HCT116 (cell line): ENCODE measurements around the gene GRIA1. TPM values are rescaled to one million over a fixed set of nuclear protein-coding genes. Genes with fewer than 3 reads are reported as not detected.

ENCODE experiments used
- ATAC-seq: fragments of 200-7000 bp; cut with Tn5 transposase; 2 replicates; pipeline ENCODE4 v1.9.1; 2020; ENCODE audit warnings: mild to moderate bottlenecking, moderate library complexity
- BruUV-seq: library from RNA; stranded (reverse); fragments of 400-500 nt; replicated peaks from 2 replicates; lab custom pipeline; 2021; lab: Mats Ljungman, UMichigan
- CTCF ChIA-PET: fragments of 300-600 bp; sonication (Branson Sonifier 250); formaldehyde crosslinking; loops from one replicate; lab custom pipeline; 2021; ENCODE audit warnings: antibody characterized with exemption; lab: Charles Lee
- POLR2A ChIA-PET: fragments of 300-600, 350-600 bp; sonication (Branson Sonifier 250); formaldehyde crosslinking; loops from one replicate; lab custom pipeline; 2021; ENCODE audit warnings: antibody characterized with exemption; lab: Charles Lee
- RAD21 ChIA-PET, 2 experiments: fragments of 300-600 bp; sonication (Branson Sonifier 250); formaldehyde crosslinking; loops; one replicate each; lab custom pipeline; 2023; ENCODE audit warnings: low total read pairs in 2 of 2; ENCODE audit not compliant: uncharacterized antibody in 2 of 2, unreplicated experiment in 2 of 2, low non-redundant PET in 1 of 2; lab: Charles Lee
- DNase-seq: peaks from one replicate; pipeline ENCODE4 v3.0.0-alpha.2; 2010; ENCODE audit warnings: low read depth, low spot score
- H2AFZ ChIP-seq: fragments of 200-600 bp; shearing (Covaris generic), sonication (generic); 2 replicates; pipeline ENCODE4 v1.6.1; 2017; ENCODE audit warnings: low read depth, mixed run types, mixed read lengths, antibody characterized with exemption, low read length; ENCODE audit not compliant: poor library complexity, severe bottlenecking
- H3K27ac ChIP-seq: 2 replicates; pipeline ENCODE4 v1.5.1; 2012; ENCODE audit warnings: low read depth, low read length
- H3K27me3 ChIP-seq: fragments of 200-600 bp; sonication (generic); 2 replicates; pipeline ENCODE4 v1.6.1; 2016; ENCODE audit warnings: mixed run types, low read length, mixed read lengths; ENCODE audit not compliant: insufficient read depth
- H3K36me3 ChIP-seq, 2 experiments: fragments of 200-500 bp in 1 of 2; fragments of 200-600 bp in 1 of 2; sonication (Bioruptor generic) in 1 of 2; sonication (generic) in 1 of 2; 2 replicates each; pipeline versions ENCODE4 v1.5.1 to v1.6.1; 2014 to 2016; ENCODE audit warnings: low read length in 2 of 2, inconsistent platforms in 1 of 2, mixed read lengths in 1 of 2, mixed run types in 1 of 2; ENCODE audit not compliant: insufficient read depth in 2 of 2, control insufficient read depth in 1 of 2
- H3K4me1 ChIP-seq, 2 experiments: fragments of 200-600 bp in 1 of 2; sonication (generic) in 1 of 2; 2 replicates each; pipeline versions ENCODE4 v1.5.1 to v1.6.1; 2012 to 2017; ENCODE audit warnings: low read length in 2 of 2, inconsistent platforms in 1 of 2, mild to moderate bottlenecking in 1 of 2, mixed read lengths in 1 of 2, mixed run types in 1 of 2, moderate library complexity in 1 of 2; ENCODE audit not compliant: insufficient read depth in 2 of 2, control insufficient read depth in 1 of 2
- H3K4me2 ChIP-seq: fragments of 200-600 bp; sonication (generic); 2 replicates; pipeline ENCODE4 v1.6.1; 2017; ENCODE audit warnings: mixed run types, low read length, mixed read lengths
- H3K4me3 ChIP-seq, 2 experiments: fragments of 200-600 bp in 1 of 2; sonication (generic) in 1 of 2; replicated peaks in 1 of 2; 2 replicates each; pipeline ENCODE4 v1.5.1; 2011 to 2016; ENCODE audit warnings: low read length in 2 of 2, control low read depth in 1 of 2, low read depth in 1 of 2, mild to moderate bottlenecking in 1 of 2, mixed read lengths in 1 of 2, mixed run types in 1 of 2
- H3K79me2 ChIP-seq: fragments of 200-600 bp; sonication (generic); 2 replicates; pipeline ENCODE4 v1.6.1; 2017; ENCODE audit warnings: mild to moderate bottlenecking, mixed run types, low read length, moderate library complexity, mixed read lengths; ENCODE audit not compliant: insufficient read depth
- H3K9ac ChIP-seq: fragments of 200-600 bp; sonication (generic); 2 replicates; pipeline ENCODE4 v1.6.1; 2016; ENCODE audit warnings: low read length, mixed read lengths
- H3K9me2 ChIP-seq: fragments of 200-600 bp; sonication (generic), shearing (Covaris generic); 2 replicates; pipeline ENCODE4 v1.6.1; 2017; ENCODE audit warnings: mixed run types, mild to moderate bottlenecking, moderate library complexity; ENCODE audit not compliant: insufficient read depth
- H3K9me3 ChIP-seq, 2 experiments: fragments of 200-500 bp in 1 of 2; fragments of 200-600 bp in 1 of 2; sonication (Bioruptor generic) in 1 of 2; sonication (generic) in 1 of 2; 2 replicates each; pipeline ENCODE4 v1.6.1; 2014 to 2017; ENCODE audit warnings: low read length in 2 of 2, mixed read lengths in 2 of 2, inconsistent platforms in 1 of 2, low read depth in 1 of 2, mild to moderate bottlenecking in 1 of 2, mixed run types in 1 of 2, moderate library complexity in 1 of 2; ENCODE audit not compliant: control insufficient read depth in 1 of 2, insufficient read depth in 1 of 2
- H4K20me1 ChIP-seq: fragments of 200-600 bp; sonication (generic), shearing (Covaris generic); 2 replicates; pipeline ENCODE4 v1.6.1; 2017; ENCODE audit warnings: mixed run types, mild to moderate bottlenecking, moderate library complexity; ENCODE audit not compliant: insufficient read depth
- ATF3 ChIP-seq: IDR thresholded peaks from 2 replicates; pipeline ENCODE4 v1.6.1; 2012
- CBX3 ChIP-seq: IDR thresholded peaks from 2 replicates; pipeline ENCODE4 v1.6.1; 2012; ENCODE audit warnings: low read depth
- CEBPB ChIP-seq: IDR thresholded peaks from 2 replicates; pipeline ENCODE4 v1.6.1; 2012; ENCODE audit warnings: low read depth
- ELF1 ChIP-seq: IDR thresholded peaks from 2 replicates; pipeline ENCODE4 v1.6.1; 2012; ENCODE audit warnings: low read depth, borderline replicate concordance
- EZH2phosphoT487 ChIP-seq: fragments of 200-600 bp; IDR thresholded peaks from 2 replicates; pipeline ENCODE4 v1.6.1; 2018; ENCODE audit warnings: antibody characterized with exemption, borderline replicate concordance
- FOSL1 ChIP-seq: IDR thresholded peaks from 2 replicates; pipeline ENCODE4 v1.6.1; 2012; ENCODE audit warnings: low read depth
- POLR2A ChIP-seq: IDR thresholded peaks from 2 replicates; pipeline ENCODE4 v1.7.0; 2011; ENCODE audit warnings: borderline replicate concordance; ENCODE audit not compliant: insufficient read depth, insufficient read length; ENCODE audit errors: extremely low read depth
- POLR2AphosphoS5 ChIP-seq: IDR thresholded peaks from 2 replicates; pipeline ENCODE4 v1.6.1; 2011; ENCODE audit warnings: mild to moderate bottlenecking, low read depth, low read length, moderate library complexity
- RAD21 ChIP-seq: IDR thresholded peaks from 2 replicates; pipeline ENCODE4 v1.6.1; 2012; ENCODE audit warnings: low read depth, mild to moderate bottlenecking
- SIN3A ChIP-seq: IDR thresholded peaks from 2 replicates; pipeline ENCODE4 v1.6.1; 2012; ENCODE audit warnings: low read depth
- SRF ChIP-seq: IDR thresholded peaks from 2 replicates; pipeline ENCODE4 v1.6.1; 2012; ENCODE audit warnings: low read depth
- ZBTB33 ChIP-seq: IDR thresholded peaks from 2 replicates; pipeline ENCODE4 v1.6.1; 2011; ENCODE audit warnings: mild to moderate bottlenecking, low read length, moderate library complexity; ENCODE audit not compliant: insufficient replicate concordance; ENCODE audit errors: extremely low read depth
- ZFX ChIP-seq: fragments of 450-650 bp; IDR thresholded peaks from 2 replicates; pipeline ENCODE4 v1.6.1; 2017
- intact Hi-C: fragments of 100-400 bp; cut with micrococcal nuclease; formaldehyde crosslinking; loops from 2 replicates; pipeline ENCODE4 v1.10.0; 2022
- total RNA-seq: library from RNA; stranded (reverse); gene quantifications from one replicate; pipeline ENCODE4 v1.2.1, GENCODE V29; 2021; ENCODE audit not compliant: unreplicated experiment

GRIA1 gene
- total RNA-seq, 1 experiment from 2014 or later: not detected

GRCh38 chr5:153530357-153531143 lies 40.1 kb downstream of the GRIA1 start:
- ChIA-PET RAD21 (interaction anchor here in 1 of 2 experiments (0.6 kb wide), 1 partner anchor 48 kb away, joined by 4 read pairs; no protein-coding TSS in a partner anchor), CTCF (no interaction called here), POLR2A (no interaction called here)
- H3K9ac ChIP-seq: no peak overlapping the region
- H3K79me2 ChIP-seq: no peaks in the 10 kb centered on the region
- intact Hi-C loops: no loop called here
- H4K20me1 ChIP-seq: no peaks in the 10 kb centered on the region
- H3K27me3 ChIP-seq: peaks cover 12% of the 10 kb centered on the region
- H3K4me3 ChIP-seq: no peak overlapping the region
- H3K9me3 ChIP-seq: no peaks in the 10 kb centered on the region
- DNase-seq: no peak
- ATAC-seq: no peak
- no TSS peak for BruUV-seq
- H3K9me2 ChIP-seq: no peaks in the 10 kb centered on the region; the same call in 1 of the 2 replicates
- H3K36me3 ChIP-seq: no peaks in the 10 kb centered on the region
- no peak overlapping the region for H3K4me2 ChIP-seq
- H3K27ac ChIP-seq: no peak overlapping the region
- no peaks in the 10 kb centered on the region for H3K4me1 ChIP-seq
- no peak overlapping the region for H2AFZ ChIP-seq
- TF ChIP-seq ATF3: no peak
- no peak for TF ChIP-seq EZH2phosphoT487
- no peak for TF ChIP-seq ZBTB33
- no peak for TF ChIP-seq CBX3
- TF ChIP-seq POLR2AphosphoS5: no peak
- TF ChIP-seq SIN3A: no peak
- TF ChIP-seq FOSL1: no peak
- TF ChIP-seq ZFX: no peak
- TF ChIP-seq CEBPB: no peak
- TF ChIP-seq RAD21: no peak
- no peak for TF ChIP-seq POLR2A
- TF ChIP-seq ELF1: no peak
- TF ChIP-seq SRF: no peak
